Measurements from ENCODE around the gene ANKRD7.
"Not testable (repeated sequence)": the region's sequence is repeated elsewhere in the genome, so short reads cannot be mapped to it uniquely, and the experiment has no call there.

The ANKRD7 gene

DNA sequence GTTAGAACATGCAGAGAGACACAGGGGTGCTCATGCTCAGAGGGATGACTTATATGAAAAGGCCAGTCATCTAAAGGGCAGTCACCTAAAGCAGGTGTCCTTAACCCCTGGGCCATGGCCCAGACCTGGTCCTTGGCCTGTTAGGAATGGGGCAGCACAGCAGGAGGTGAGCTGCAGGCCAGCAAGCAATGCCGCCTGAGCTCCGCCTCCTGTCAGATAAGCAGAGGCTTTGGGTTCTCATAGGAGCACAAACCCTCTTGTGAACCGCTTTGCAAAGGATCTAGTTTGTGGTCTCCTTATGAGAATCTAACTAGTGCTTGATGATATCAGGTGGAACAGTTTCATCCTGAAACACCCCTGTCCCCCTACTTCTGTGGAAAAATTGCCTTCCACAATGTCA is 14.5 kb downstream of the ANKRD7 start:
- H3K4me1 ChIP-seq (ENCODE audit: insufficient read depth, low read length), result no peaks in the 10 kb centered on the region
- no peak overlapping the region for H3K27ac ChIP-seq (ENCODE audit: low read depth, low read length)
- no peaks in the 10 kb centered on the region for H3K36me3 ChIP-seq (ENCODE audit: insufficient read depth, low read length)
- H3K27me3 ChIP-seq (ENCODE audit: control insufficient read depth in 1 of 2, insufficient read depth in 2 of 2, low read length in 2 of 2), result no peaks in the 10 kb centered on the region
- no peaks in the 10 kb centered on the region for H3K9me3 ChIP-seq (ENCODE audit: low read length)
- H3K4me3 ChIP-seq (ENCODE audit: low read depth in 1 of 2, low read length in 2 of 2), result no peak overlapping the region
- no peak overlapping the region for H3K9ac ChIP-seq (ENCODE audit: low read length)

DNA sequence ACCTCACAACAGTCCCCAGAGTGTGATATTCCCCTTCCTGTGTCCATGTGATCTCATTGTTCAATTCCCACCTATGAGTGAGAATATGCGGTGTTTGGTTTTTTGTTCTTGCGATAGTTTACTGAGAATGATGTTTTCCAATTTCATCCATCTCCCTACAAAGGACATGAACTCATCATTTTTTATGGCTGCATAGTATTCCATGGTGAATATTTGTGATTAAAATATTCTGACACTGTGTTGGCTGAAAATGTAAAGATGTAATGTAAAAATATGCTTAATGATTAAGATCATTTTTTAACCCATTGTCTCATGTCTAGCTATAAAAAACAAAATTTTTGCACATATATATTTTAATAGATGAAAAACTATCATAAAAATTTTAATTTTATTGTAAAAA is 15.8 kb downstream of the ANKRD7 start:
- not testable (repeated sequence) for H3K36me3 ChIP-seq (ENCODE audit: insufficient read depth, low read length); H3K4me1 ChIP-seq (ENCODE audit: insufficient read depth, low read length); H3K27me3 ChIP-seq (ENCODE audit: control insufficient read depth in 1 of 2, insufficient read depth in 2 of 2, low read length in 2 of 2); H3K9me3 ChIP-seq (ENCODE audit: low read length); H3K9ac ChIP-seq (ENCODE audit: low read length); H3K27ac ChIP-seq (ENCODE audit: low read depth, low read length); H3K4me3 ChIP-seq (ENCODE audit: low read depth in 1 of 2, low read length in 2 of 2)

DNA sequence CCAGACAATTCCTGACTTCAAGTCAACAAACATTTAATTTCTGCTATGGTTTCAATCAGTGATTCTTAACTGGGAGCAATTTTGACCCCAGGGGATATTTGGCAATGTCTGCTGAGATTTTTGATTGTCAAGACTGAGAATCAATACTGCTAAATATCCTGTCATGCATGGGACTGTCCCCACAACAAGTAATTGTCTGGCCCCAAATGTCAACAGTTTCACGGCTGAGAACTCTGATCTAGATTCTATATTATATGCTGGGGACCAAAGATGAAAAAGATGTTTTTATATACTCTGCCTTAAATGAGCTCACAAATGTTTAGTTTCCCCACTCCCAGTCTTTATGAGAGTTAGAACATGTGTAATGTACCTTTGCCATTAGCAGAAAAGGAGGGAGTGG is 19.2 kb downstream of the ANKRD7 start:
- Histone ChIP-seq H3K9ac (ENCODE audit: low read length) (no peak overlapping the region), H3K4me1 (ENCODE audit: insufficient read depth, low read length) (no peaks in the 10 kb centered on the region), H3K27me3 (ENCODE audit: control insufficient read depth in 1 of 2, insufficient read depth in 2 of 2, low read length in 2 of 2) (no peaks in the 10 kb centered on the region), H3K27ac (ENCODE audit: low read depth, low read length) (no peak overlapping the region), H3K36me3 (ENCODE audit: insufficient read depth, low read length) (no peaks in the 10 kb centered on the region), H3K9me3 (ENCODE audit: low read length) (no peaks in the 10 kb centered on the region), H3K4me3 (ENCODE audit: low read depth in 1 of 2, low read length in 2 of 2) (no peak overlapping the region)

GRCh38 chr7:118245267-118246040 is 20.9 kb downstream of the ANKRD7 start:
- H3K36me3 ChIP-seq (ENCODE audit: insufficient read depth, low read length), result no peaks in the 10 kb centered on the region
- no peaks in the 10 kb centered on the region for H3K27me3 ChIP-seq (ENCODE audit: control insufficient read depth in 1 of 2, insufficient read depth in 2 of 2, low read length in 2 of 2)
- H3K4me3 ChIP-seq (ENCODE audit: low read depth in 1 of 2, low read length in 2 of 2), result no peak overlapping the region
- no peak overlapping the region for H3K27ac ChIP-seq (ENCODE audit: low read depth, low read length)
- no peak overlapping the region for H3K9ac ChIP-seq (ENCODE audit: low read length)
- H3K9me3 ChIP-seq (ENCODE audit: low read length), result no peaks in the 10 kb centered on the region
- H3K4me1 ChIP-seq (ENCODE audit: insufficient read depth, low read length), result no peaks in the 10 kb centered on the region

GRCh38 chr7:118250860-118251494 is 26.5 kb downstream of the ANKRD7 start:
- no peaks in the 10 kb centered on the region for H3K36me3 ChIP-seq (ENCODE audit: insufficient read depth, low read length)
- no peaks in the 10 kb centered on the region for H3K4me1 ChIP-seq (ENCODE audit: insufficient read depth, low read length)
- no peak overlapping the region for H3K9ac ChIP-seq (ENCODE audit: low read length)

DNA sequence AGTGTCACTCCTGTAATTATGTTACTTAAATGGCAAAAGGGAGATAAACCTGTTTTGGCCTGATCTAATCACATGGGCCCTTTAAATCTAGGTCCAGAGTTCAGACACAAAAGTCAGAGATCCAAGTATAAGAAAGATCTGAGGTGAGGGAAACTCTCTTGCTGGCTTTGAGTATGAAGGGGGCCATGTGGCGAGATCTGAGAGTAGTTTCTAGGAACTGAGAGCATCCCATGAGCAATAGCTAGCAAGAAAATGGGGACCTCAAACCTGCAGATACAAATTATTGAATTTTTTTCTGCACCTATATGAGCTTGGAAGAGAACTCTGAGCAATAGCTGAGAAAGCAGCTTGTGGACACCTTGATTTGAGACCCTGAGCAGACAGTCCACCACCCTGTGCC is 27.6 kb downstream of the ANKRD7 start:
- Histone ChIP-seq H3K9ac (ENCODE audit: low read length) (no peak overlapping the region), H3K4me3 (ENCODE audit: low read depth in 1 of 2, low read length in 2 of 2) (no peak overlapping the region), H3K4me1 (ENCODE audit: insufficient read depth, low read length) (no peaks in the 10 kb centered on the region), H3K9me3 (ENCODE audit: low read length) (no peaks in the 10 kb centered on the region), H3K27me3 (ENCODE audit: control insufficient read depth in 1 of 2, insufficient read depth in 2 of 2, low read length in 2 of 2) (no peaks in the 10 kb centered on the region), H3K36me3 (ENCODE audit: insufficient read depth, low read length) (no peaks in the 10 kb centered on the region), H3K27ac (ENCODE audit: low read depth, low read length) (no peak overlapping the region)

More at GRCh38 chr7:118250860-118251494, 26.5 kb downstream of the ANKRD7 start:
- Histone ChIP-seq H3K4me3 (ENCODE audit: low read depth in 1 of 2, low read length in 2 of 2) (no peak overlapping the region), H3K9me3 (ENCODE audit: low read length) (no peaks in the 10 kb centered on the region), H3K27ac (ENCODE audit: low read depth, low read length) (no peak overlapping the region), H3K27me3 (ENCODE audit: control insufficient read depth in 1 of 2, insufficient read depth in 2 of 2, low read length in 2 of 2) (no peaks in the 10 kb centered on the region)

DNA sequence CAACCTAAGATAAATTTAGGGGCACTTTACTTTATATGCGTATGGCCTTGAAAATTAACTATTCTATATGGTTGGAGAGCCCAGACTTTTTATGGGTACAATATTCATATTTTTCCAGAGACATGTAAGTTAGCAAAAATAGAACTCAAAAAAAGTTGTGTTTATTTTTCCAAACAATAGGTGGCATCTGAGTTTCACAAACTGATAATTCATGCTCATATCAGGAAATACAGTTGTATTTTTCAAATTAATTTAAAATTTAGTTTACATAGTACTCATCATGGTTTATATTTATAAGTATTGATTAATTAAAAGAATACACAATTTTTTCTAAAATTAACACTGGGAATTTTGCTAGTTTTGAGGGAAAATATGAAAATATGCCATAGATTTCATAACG is 34.6 kb downstream of the ANKRD7 start:
- Histone ChIP-seq H3K27ac (ENCODE audit: low read depth, low read length) (no peak overlapping the region), H3K36me3 (ENCODE audit: insufficient read depth, low read length) (no peaks in the 10 kb centered on the region), H3K9me3 (ENCODE audit: low read length) (no peaks in the 10 kb centered on the region), H3K4me3 (ENCODE audit: low read depth in 1 of 2, low read length in 2 of 2) (no peak overlapping the region), H3K9ac (ENCODE audit: low read length) (no peak overlapping the region), H3K27me3 (ENCODE audit: control insufficient read depth in 1 of 2, insufficient read depth in 2 of 2, low read length in 2 of 2) (no peaks in the 10 kb centered on the region), H3K4me1 (ENCODE audit: insufficient read depth, low read length) (no peaks in the 10 kb centered on the region)

- Histone ChIP-seq H3K9me3 (ENCODE audit: low read length) (no peaks in the 10 kb centered on the region), H3K4me3 (ENCODE audit: low read depth in 1 of 2, low read length in 2 of 2) (no peak overlapping the region), H3K36me3 (ENCODE audit: insufficient read depth, low read length) (no peaks in the 10 kb centered on the region), H3K4me1 (ENCODE audit: insufficient read depth, low read length) (no peaks in the 10 kb centered on the region), H3K27ac (ENCODE audit: low read depth, low read length) (no peak overlapping the region), H3K9ac (ENCODE audit: low read length) (no peak overlapping the region), H3K27me3 (ENCODE audit: control insufficient read depth in 1 of 2, insufficient read depth in 2 of 2, low read length in 2 of 2) (no peaks in the 10 kb centered on the region)
Measured at GRCh38 chr7:118264836-118265235, 40.3 kb downstream of the ANKRD7 start.

DNA sequence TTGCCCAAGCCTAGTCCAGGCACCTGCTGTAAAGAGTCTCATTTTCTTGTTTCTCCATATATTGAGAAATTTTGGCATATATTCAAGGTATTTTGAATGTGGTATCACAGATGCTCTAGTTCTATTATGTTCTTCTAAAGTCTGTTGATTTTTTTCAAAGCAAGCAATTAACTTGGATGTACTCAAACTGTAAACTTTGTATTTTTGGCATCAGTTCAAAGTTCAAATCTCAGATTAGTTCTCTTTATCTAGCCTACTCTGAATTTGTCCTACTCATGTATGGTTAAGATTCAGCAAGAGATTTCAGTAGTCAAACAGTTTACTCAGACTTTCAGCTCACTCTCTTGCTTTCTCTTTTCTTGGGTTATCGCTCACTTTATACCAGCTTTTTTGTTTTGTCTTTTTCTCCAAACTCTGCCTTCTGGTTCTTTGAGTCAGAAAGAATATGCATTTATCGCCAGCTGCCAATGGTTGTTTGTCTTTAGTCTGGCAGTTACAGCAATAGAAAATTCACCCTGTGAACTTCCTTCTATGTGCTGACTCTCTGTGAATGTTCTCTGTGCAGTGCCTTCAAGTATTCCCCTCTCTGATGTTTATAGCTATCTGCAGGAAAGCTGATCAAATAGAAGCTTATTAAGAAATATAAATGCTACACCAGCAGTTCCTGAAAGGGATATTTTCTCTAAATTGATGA is 56.0 kb downstream of the ANKRD7 start:
- Histone ChIP-seq H3K4me3 (ENCODE audit: low read depth in 1 of 2, low read length in 2 of 2) (no peak overlapping the region), H3K9ac (ENCODE audit: low read length) (no peak overlapping the region), H3K9me3 (ENCODE audit: low read length) (no peaks in the 10 kb centered on the region), H3K27ac (ENCODE audit: low read depth, low read length) (no peak overlapping the region), H3K4me1 (ENCODE audit: insufficient read depth, low read length) (no peaks in the 10 kb centered on the region), H3K27me3 (ENCODE audit: control insufficient read depth in 1 of 2, insufficient read depth in 2 of 2, low read length in 2 of 2) (no peaks in the 10 kb centered on the region), H3K36me3 (ENCODE audit: insufficient read depth, low read length) (no peaks in the 10 kb centered on the region)

DNA sequence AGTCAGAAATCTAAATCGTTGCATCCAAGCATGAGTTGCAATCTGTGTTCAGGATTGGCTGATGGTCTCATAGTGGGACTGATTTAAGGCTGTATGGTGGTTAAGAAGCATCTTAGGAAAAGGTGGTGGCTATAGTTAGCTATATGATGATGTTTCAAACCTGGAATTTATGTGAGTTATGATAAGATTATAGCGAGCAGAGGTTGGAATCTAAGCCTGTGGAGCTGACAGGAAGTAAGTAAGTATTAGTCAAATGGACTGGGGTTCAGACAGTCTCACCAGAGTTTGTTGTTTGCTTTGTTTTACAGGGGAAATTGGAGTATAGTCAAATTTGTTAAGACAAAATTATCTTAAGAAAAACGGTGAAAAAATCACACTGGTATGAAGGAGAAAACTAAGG is 56.7 kb downstream of the ANKRD7 start:
- Histone ChIP-seq H3K27me3 (ENCODE audit: control insufficient read depth in 1 of 2, insufficient read depth in 2 of 2, low read length in 2 of 2) (no peaks in the 10 kb centered on the region), H3K9me3 (ENCODE audit: low read length) (no peaks in the 10 kb centered on the region), H3K4me3 (ENCODE audit: low read depth in 1 of 2, low read length in 2 of 2) (no peak overlapping the region), H3K4me1 (ENCODE audit: insufficient read depth, low read length) (no peaks in the 10 kb centered on the region), H3K27ac (ENCODE audit: low read depth, low read length) (no peak overlapping the region), H3K9ac (ENCODE audit: low read length) (no peak overlapping the region), H3K36me3 (ENCODE audit: insufficient read depth, low read length) (no peaks in the 10 kb centered on the region)

- Histone ChIP-seq H3K36me3 (ENCODE audit: insufficient read depth, low read length) (no peaks in the 10 kb centered on the region), H3K9me3 (ENCODE audit: low read length) (no peaks in the 10 kb centered on the region), H3K27ac (ENCODE audit: low read depth, low read length) (no peak overlapping the region), H3K4me1 (ENCODE audit: insufficient read depth, low read length) (no peaks in the 10 kb centered on the region), H3K27me3 (ENCODE audit: control insufficient read depth in 1 of 2, insufficient read depth in 2 of 2, low read length in 2 of 2) (no peaks in the 10 kb centered on the region), H3K9ac (ENCODE audit: low read length) (no peak overlapping the region), H3K4me3 (ENCODE audit: low read depth in 1 of 2, low read length in 2 of 2) (no peak overlapping the region)
Measured at GRCh38 chr7:118285358-118285757, 60.9 kb downstream of the ANKRD7 start.
